Testis (tissue), 3 donors: ENCODE data around the gene PCDHB11. TPM values are rescaled to one million over a fixed set of nuclear protein-coding genes. Genes with fewer than 3 reads are reported as not detected.
"Not testable (repeated sequence)": the region's sequence is repeated elsewhere in the genome, so short reads cannot be mapped to it uniquely, and the experiment has no call there.

Experiments used
- DNase-seq: peaks from one replicate; pipeline ENCODE4 v3.0.0-alpha.2; 2019
- H3K27ac ChIP-seq, 2 donors: fragments of 200-600 bp; sonication (generic); one replicate each; pipeline ENCODE4 v1.5.1; 2019
- H3K27me3 ChIP-seq: fragments of 200-600 bp; sonication (generic); one replicate; pipeline ENCODE4 v1.5.1; 2019
- H3K36me3 ChIP-seq: fragments of 200-600 bp; sonication (generic); one replicate; pipeline ENCODE4 v1.5.1; 2017; ENCODE audit warnings: low read depth; ENCODE audit errors: missing control alignments
- H3K4me1 ChIP-seq: fragments of 200-600 bp; sonication (generic); one replicate; pipeline ENCODE4 v1.5.1; 2019
- H3K4me3 ChIP-seq, 2 donors: fragments of 200-600 bp; sonication (generic); one replicate each; pipeline ENCODE4 v1.5.1; 2017 to 2019
- H3K9me3 ChIP-seq: fragments of 200-600 bp; sonication (generic); one replicate; pipeline ENCODE4 v1.5.1; 2017
- CTCF ChIP-seq, 3 experiments: fragments of 450-650 bp in 2 of 3; fragments of 200-600 bp in 1 of 3; sonication (generic) in 1 of 3; IDR thresholded peaks; one replicate each; pipeline ENCODE4 v1.5.1; 2016 to 2019; ENCODE audit warnings: antibody characterized with exemption in 3 of 3, mild to moderate bottlenecking in 2 of 3, moderate library complexity in 1 of 3
- POLR2A ChIP-seq: fragments of 450-650 bp; IDR thresholded peaks from one replicate; pipeline ENCODE4 v1.6.1; 2017; ENCODE audit warnings: antibody characterized with exemption, mild to moderate bottlenecking, moderate library complexity
- WGBS, 2 donors: methylation state at CpG; one replicate each; pipeline ENCODE4 v1.1.5; 2018; 5-methylcytosine and 5-hydroxymethylcytosine counted together
- intact Hi-C: fragments of 100-400 bp; cut with DNase I; formaldehyde crosslinking; loops from one replicate; pipeline ENCODE4 v1.15.1; 2023; ENCODE audit warnings: low total_unique reads
- polyA plus RNA-seq: library from polyadenylated mRNA; stranded (reverse); fragments of 350-450 nt; fragmentation: Illumina TruSeq; extraction: RNeasy Lipid Tissue Mini Kit (QIAGEN cat#74804); gene quantifications from one replicate; pipeline ENCODE4 v1.2.3, GENCODE V29; 2014; ENCODE audit warnings: low read depth, low replicate concordance; ENCODE audit not compliant: insufficient read depth
- total RNA-seq, 2 donors: library from RNA; depleted of rRNA; stranded (reverse); fragments of >200 nt; gene quantifications; one replicate each; pipeline ENCODE4 v1.2.3, GENCODE V29; 2016

Gene PCDHB11
- total and polyA plus RNA-seq, 3 donors from 2014 or later: 0.63 to 4.2 (median 4.0) TPM

- intact Hi-C loops: no loop called here
- Histone ChIP-seq H3K4me3 (no peak within 1 kb of the TSS), H3K27me3 (no peaks in the 10 kb centered on the region), H3K27ac (no peak within 1 kb of the TSS), H3K36me3 (no peaks in the 10 kb centered on the region), H3K4me1 (no peaks in the 10 kb centered on the region), H3K9me3 (no peaks in the 10 kb centered on the region)
- TF ChIP-seq CTCF (IDR thresholded peaks at IDR 0.05) (peak; percentile 64 to 77 (median 75)), POLR2A (no peak)
- WGBS, 2 donors: 12 to 16% methylated on average over 9 of the region's 9 CpGs
- DNase-seq: peak; percentile 83
These were observed 12.4 kb upstream of the PCDHB11 start, which contains the start of gene PCDHB9 for GRCh38 chr5:141186897-141187512. Gene PCDHB9 (plus strand): TSS chr5:141187161. CDS start chr5:141187319, 158 bp downstream.

GRCh38 chr5:141188682-141189081 lies 10.7 kb upstream of the PCDHB11 start:
- H3K4me1 ChIP-seq, H3K36me3 ChIP-seq, intact Hi-C loops, H3K27ac ChIP-seq, H3K27me3 ChIP-seq, H3K4me3 ChIP-seq, H3K9me3 ChIP-seq, DNase-seq: not testable (repeated sequence)
- 21% methylated on average over 26 of the region's 37 CpGs; no CpG with 5 or more reads in 1 of the 2 donors for WGBS, 2 donors

- WGBS, 2 donors: 22 to 32% methylated on average over 7 to 32 of the region's 35 CpGs
- H3K36me3 ChIP-seq, DNase-seq, intact Hi-C loops, H3K4me3 ChIP-seq, H3K4me1 ChIP-seq, H3K9me3 ChIP-seq, H3K27me3 ChIP-seq, H3K27ac ChIP-seq: not testable (repeated sequence)
These were observed 10.3 kb upstream of the PCDHB11 start for GRCh38 chr5:141189131-141189530.

GRCh38 chr5:141192110-141192725 lies 7.2 kb upstream of the PCDHB11 start, which contains the start of gene PCDHB10:
Gene PCDHB10 (plus strand): TSS chr5:141192353. CDS start chr5:141192553, 200 bp downstream.
- 2 to 6% methylated on average over 10 of the region's 10 CpGs for WGBS, 2 donors
- TF ChIP-seq POLR2A (no peak), CTCF (IDR thresholded peaks at IDR 0.05) (peak; percentile 37 to 68 (median 68))
- DNase-seq: peak; percentile 86
- H3K27ac ChIP-seq: no peak within 1 kb of the TSS
- no peaks in the 10 kb centered on the region for H3K4me1 ChIP-seq
- no peaks in the 10 kb centered on the region for H3K9me3 ChIP-seq
- H3K36me3 ChIP-seq: no peaks in the 10 kb centered on the region
- intact Hi-C loops: no loop called here
- H3K4me3 ChIP-seq: no peak within 1 kb of the TSS
- no peaks in the 10 kb centered on the region for H3K27me3 ChIP-seq

GRCh38 chr5:141194332-141194731 lies 5.1 kb upstream of the PCDHB11 start:
- intact Hi-C loops, H3K4me1 ChIP-seq, DNase-seq, H3K36me3 ChIP-seq, H3K27ac ChIP-seq, H3K27me3 ChIP-seq, H3K4me3 ChIP-seq, H3K9me3 ChIP-seq: not testable (repeated sequence)
- WGBS, 2 donors: 15% methylated on average over 5 of the region's 37 CpGs; no CpG with 5 or more reads in 1 of the 2 donors

- H3K4me3 ChIP-seq: no peak overlapping the region
- no peak for DNase-seq
- no peaks in the 10 kb centered on the region for H3K9me3 ChIP-seq
- H3K4me1 ChIP-seq: no peaks in the 10 kb centered on the region
- intact Hi-C loops: no loop called here
- no peaks in the 10 kb centered on the region for H3K36me3 ChIP-seq
- 45 to 62% methylated on average over 3 of the region's 3 CpGs for WGBS, 2 donors
- no peak for TF ChIP-seq CTCF (IDR thresholded peaks at IDR 0.05)
- no peak for TF ChIP-seq POLR2A
- no peak overlapping the region for H3K27ac ChIP-seq
- no peaks in the 10 kb centered on the region for H3K27me3 ChIP-seq
These were observed 3.1 kb upstream of the PCDHB11 start for GRCh38 chr5:141196363-141196762.

- H3K36me3 ChIP-seq, DNase-seq, intact Hi-C loops, H3K27me3 ChIP-seq, H3K4me1 ChIP-seq, H3K9me3 ChIP-seq, H3K27ac ChIP-seq, H3K4me3 ChIP-seq: not testable (repeated sequence)
- 20 to 25% methylated on average over 9 to 26 of the region's 38 CpGs for WGBS, 2 donors
These were observed 1.7 kb downstream of the PCDHB11 start for GRCh38 chr5:141201126-141201525.

GRCh38 chr5:141201646-141202045 lies 2.2 kb downstream of the PCDHB11 start:
- H3K9me3 ChIP-seq, intact Hi-C loops, H3K36me3 ChIP-seq, H3K4me3 ChIP-seq, H3K27ac ChIP-seq, H3K4me1 ChIP-seq, DNase-seq, H3K27me3 ChIP-seq: not testable (repeated sequence)
- WGBS, 2 donors: 15 to 18% methylated on average over 16 to 28 of the region's 35 CpGs
